ENCODE measurements around the gene GKN1. TPM values are rescaled to one million over a fixed set of nuclear protein-coding genes. Genes with fewer than 3 reads are reported as not detected.

Gene GKN1
- total and polyA plus RNA-seq, 7 experiments from 2014 or later = not detected

- no peaks in the 10 kb centered on the region for H3K36me3 Mint-ChIP-seq
- H3K36me3 ChIP-seq (ENCODE audit: control insufficient read depth in 2 of 3, insufficient read depth in 3 of 3, low read length in 3 of 3) = no peaks in the 10 kb centered on the region
- no peaks in the 10 kb centered on the region for H3K9me3 ChIP-seq (ENCODE audit: control insufficient read depth in 2 of 3, low read length in 3 of 3)
- H3K4me3 ChIP-seq (ENCODE audit: low read length) = no peak overlapping the region
- ChIA-PET CTCF (interaction anchor here (0.8 kb wide), 1 partner anchor 486 kb away, joined by 3 read pairs; no protein-coding TSS in a partner anchor), POLR2A (no interaction called here)
- H3K27ac Mint-ChIP-seq = no peak overlapping the region
- ATAC-seq = no peak
- H3K9me3 Mint-ChIP-seq = peaks cover 0 to 6% (median 0%) of the 10 kb centered on the region in 11 donors
- H3K4me3 Mint-ChIP-seq = no peak overlapping the region
- DNase-seq = no peak
- no peaks in the 10 kb centered on the region for H3K4me1 ChIP-seq (ENCODE audit: control insufficient read depth in 2 of 2, insufficient read depth in 2 of 2, low read length in 2 of 2)
- no peak overlapping the region for H3K27ac ChIP-seq (ENCODE audit: low read depth, low read length)
- intact Hi-C loops (cut with micrococcal nuclease) = loop anchor here in 1 of 2 donors (5.0 kb wide), 1 partner anchor 72 kb away; the partner anchor contains the start of gene ANTXR1
- H3K27me3 Mint-ChIP-seq = peaks cover 20 to 70% (median 25%) of the 10 kb centered on the region in 5 donors
- peaks cover 0 to 4% of the 10 kb centered on the region in 2 donors for H3K27me3 ChIP-seq (ENCODE audit: control insufficient read depth in 2 of 2, insufficient read depth in 2 of 2, low read length in 2 of 2)
- H3K4me1 Mint-ChIP-seq = peaks cover 0 to 4% (median 0%) of the 10 kb centered on the region in 7 donors
Measured at GRCh38 chr2:68939962-68940361, 34.5 kb upstream of the GKN1 start.

GRCh38 chr2:68940369-68940768 lies 34.1 kb upstream of the GKN1 start:
- Mint-ChIP-seq H3K4me3 (no peak overlapping the region), H3K36me3 (no peaks in the 10 kb centered on the region), H3K27ac (no peak overlapping the region), H3K4me1 (peaks cover 0 to 4% (median 0%) of the 10 kb centered on the region in 7 donors), H3K9me3 (peaks cover 0 to 6% (median 0%) of the 10 kb centered on the region in 11 donors), H3K27me3 (peaks cover 20 to 71% (median 25%) of the 10 kb centered on the region in 5 donors)
- Histone ChIP-seq H3K27ac (ENCODE audit: low read depth, low read length) (no peak overlapping the region), H3K9me3 (ENCODE audit: control insufficient read depth in 2 of 3, low read length in 3 of 3) (no peaks in the 10 kb centered on the region), H3K36me3 (ENCODE audit: control insufficient read depth in 2 of 3, insufficient read depth in 3 of 3, low read length in 3 of 3) (no peaks in the 10 kb centered on the region), H3K27me3 (ENCODE audit: control insufficient read depth in 2 of 2, insufficient read depth in 2 of 2, low read length in 2 of 2) (peaks cover 0 to 4% of the 10 kb centered on the region in 2 donors), H3K4me3 (ENCODE audit: low read length) (no peak overlapping the region), H3K4me1 (ENCODE audit: control insufficient read depth in 2 of 2, insufficient read depth in 2 of 2, low read length in 2 of 2) (no peaks in the 10 kb centered on the region)
- no peak for DNase-seq
- ChIA-PET POLR2A (no interaction called here), CTCF (interaction anchor here (0.8 kb wide), 1 partner anchor 487 kb away, joined by 3 read pairs; no protein-coding TSS in a partner anchor)
- no peak for ATAC-seq
- intact Hi-C loops (cut with micrococcal nuclease) = loop anchor here in 1 of 2 donors (5.0 kb wide), 1 partner anchor 72 kb away; the partner anchor contains the start of gene ANTXR1

GRCh38 chr2:68942827-68943226 lies 31.6 kb upstream of the GKN1 start:
- ATAC-seq = no peak
- peaks cover 14 to 70% (median 33%) of the 10 kb centered on the region in 5 donors for H3K27me3 Mint-ChIP-seq
- POLR2A ChIA-PET = no interaction called here

GRCh38 chr2:68943581-68944568 lies 30.6 kb upstream of the GKN1 start:
- intact Hi-C loops (cut with micrococcal nuclease) = loop anchor here (1.0 to 5.0 kb wide), 2 partner anchors 68 to 363 kb away; partner anchors contain the start of gene ANTXR1 (in 1 of the 2)
- Mint-ChIP-seq H3K27me3 (peaks cover 14 to 67% (median 33%) of the 10 kb centered on the region in 5 donors), H3K27ac (peak overlapping the region in 1 of 9 donors; percentile 69), H3K36me3 (no peaks in the 10 kb centered on the region), H3K4me1 (peaks cover 0 to 4% (median 0%) of the 10 kb centered on the region in 7 donors), H3K4me3 (no peak overlapping the region), H3K9me3 (peaks cover 0 to 6% (median 2%) of the 10 kb centered on the region in 11 donors)
- H3K4me3 ChIP-seq (ENCODE audit: low read length) = no peak overlapping the region
- peaks cover 0 to 4% of the 10 kb centered on the region in 2 donors for H3K27me3 ChIP-seq (ENCODE audit: control insufficient read depth in 2 of 2, insufficient read depth in 2 of 2, low read length in 2 of 2)
- ChIA-PET POLR2A (no interaction called here), CTCF (interaction anchor here (0.6 to 2.3 kb wide), 10 partner anchors 8 to 1854 kb away, joined by 3 to 9 read pairs (median 4); partner anchors contain the start of gene GKN2)
- no peaks in the 10 kb centered on the region for H3K36me3 ChIP-seq (ENCODE audit: control insufficient read depth in 2 of 3, insufficient read depth in 3 of 3, low read length in 3 of 3)
- H3K4me1 ChIP-seq (ENCODE audit: control insufficient read depth in 2 of 2, insufficient read depth in 2 of 2, low read length in 2 of 2) = no peaks in the 10 kb centered on the region
- peak; percentile 74 for ATAC-seq
- no peaks in the 10 kb centered on the region for H3K9me3 ChIP-seq (ENCODE audit: control insufficient read depth in 2 of 3, low read length in 3 of 3)
- peak; percentile 23 to 62 (median 49) for DNase-seq
- H3K27ac ChIP-seq (ENCODE audit: low read depth, low read length) = no peak overlapping the region

More at GRCh38 chr2:68942827-68943226, 31.6 kb upstream of the GKN1 start:
- Histone ChIP-seq H3K4me3 (ENCODE audit: low read length) (no peak overlapping the region), H3K4me1 (ENCODE audit: control insufficient read depth in 2 of 2, insufficient read depth in 2 of 2, low read length in 2 of 2) (no peaks in the 10 kb centered on the region), H3K27me3 (ENCODE audit: control insufficient read depth in 2 of 2, insufficient read depth in 2 of 2, low read length in 2 of 2) (peaks cover 0 to 4% of the 10 kb centered on the region in 2 donors), H3K9me3 (ENCODE audit: control insufficient read depth in 2 of 3, low read length in 3 of 3) (no peaks in the 10 kb centered on the region), H3K36me3 (ENCODE audit: control insufficient read depth in 2 of 3, insufficient read depth in 3 of 3, low read length in 3 of 3) (no peaks in the 10 kb centered on the region), H3K27ac (ENCODE audit: low read depth, low read length) (no peak overlapping the region)
- Mint-ChIP-seq H3K9me3 (peaks cover 0 to 6% (median 3%) of the 10 kb centered on the region in 11 donors), H3K4me3 (no peak overlapping the region), H3K4me1 (peaks cover 0 to 4% (median 0%) of the 10 kb centered on the region in 7 donors), H3K27ac (no peak overlapping the region), H3K36me3 (no peaks in the 10 kb centered on the region)
- intact Hi-C loops (cut with micrococcal nuclease) = loop anchor here (1.0 to 5.0 kb wide), 2 partner anchors 69 to 364 kb away; partner anchors contain the start of gene ANTXR1 (in 1 of the 2)
- DNase-seq = no peak
- CTCF ChIA-PET = interaction anchor here (0.6 to 2.3 kb wide), 6 partner anchors 9 to 1855 kb away, joined by 3 to 9 read pairs (median 4); partner anchors contain the start of gene GKN2

GRCh38 chr2:68946117-68946516 lies 28.3 kb upstream of the GKN1 start:
- H3K27me3 ChIP-seq (ENCODE audit: control insufficient read depth in 2 of 2, insufficient read depth in 2 of 2, low read length in 2 of 2) = peaks cover 0 to 4% of the 10 kb centered on the region in 2 donors
- no peak for ATAC-seq
- H3K9me3 ChIP-seq (ENCODE audit: control insufficient read depth in 2 of 3, low read length in 3 of 3) = no peaks in the 10 kb centered on the region
- H3K27me3 Mint-ChIP-seq = peaks cover 14 to 57% (median 31%) of the 10 kb centered on the region in 5 donors
- intact Hi-C loops (cut with micrococcal nuclease) = no loop called here
- no peak overlapping the region for H3K4me3 Mint-ChIP-seq
- peaks cover 0 to 5% (median 0%) of the 10 kb centered on the region in 11 donors for H3K9me3 Mint-ChIP-seq
- DNase-seq = no peak
- H3K4me1 Mint-ChIP-seq = peaks cover 0 to 4% (median 0%) of the 10 kb centered on the region in 7 donors
- no peak overlapping the region for H3K4me3 ChIP-seq (ENCODE audit: low read length)
- POLR2A ChIA-PET = no interaction called here
- H3K36me3 Mint-ChIP-seq = no peaks in the 10 kb centered on the region
- no peak overlapping the region for H3K27ac Mint-ChIP-seq
- H3K27ac ChIP-seq (ENCODE audit: low read depth, low read length) = no peak overlapping the region
- H3K36me3 ChIP-seq (ENCODE audit: control insufficient read depth in 2 of 3, insufficient read depth in 3 of 3, low read length in 3 of 3) = no peaks in the 10 kb centered on the region
- no peaks in the 10 kb centered on the region for H3K4me1 ChIP-seq (ENCODE audit: control insufficient read depth in 2 of 2, insufficient read depth in 2 of 2, low read length in 2 of 2)
- CTCF ChIA-PET = interaction anchor here (0.6 kb wide), 1 partner anchor 351 kb away, joined by 3 read pairs; no protein-coding TSS in a partner anchor

- H3K36me3 Mint-ChIP-seq = no peaks in the 10 kb centered on the region
- H3K4me3 Mint-ChIP-seq = no peak overlapping the region
- H3K27ac Mint-ChIP-seq = no peak overlapping the region
- H3K4me1 Mint-ChIP-seq = peaks cover 0 to 4% (median 0%) of the 10 kb centered on the region in 7 donors
- peaks cover 0 to 5% (median 0%) of the 10 kb centered on the region in 11 donors for H3K9me3 Mint-ChIP-seq
- no peak for DNase-seq
- Histone ChIP-seq H3K27me3 (ENCODE audit: control insufficient read depth in 2 of 2, insufficient read depth in 2 of 2, low read length in 2 of 2) (peaks cover 0 to 4% of the 10 kb centered on the region in 2 donors), H3K36me3 (ENCODE audit: control insufficient read depth in 2 of 3, insufficient read depth in 3 of 3, low read length in 3 of 3) (no peaks in the 10 kb centered on the region), H3K9me3 (ENCODE audit: control insufficient read depth in 2 of 3, low read length in 3 of 3) (no peaks in the 10 kb centered on the region), H3K27ac (ENCODE audit: low read depth, low read length) (no peak overlapping the region), H3K4me1 (ENCODE audit: control insufficient read depth in 2 of 2, insufficient read depth in 2 of 2, low read length in 2 of 2) (no peaks in the 10 kb centered on the region), H3K4me3 (ENCODE audit: low read length) (no peak overlapping the region)
- CTCF ChIA-PET = no interaction called here
- ATAC-seq = no peak
- POLR2A ChIA-PET = no interaction called here
- intact Hi-C loops (cut with micrococcal nuclease) = no loop called here
- peaks cover 6 to 48% (median 21%) of the 10 kb centered on the region in 5 donors for H3K27me3 Mint-ChIP-seq
Measured at GRCh38 chr2:68948710-68949109, 25.7 kb upstream of the GKN1 start.

Data from naive thymus-derived CD4-positive, alpha-beta T cell (primary cell).